GM12873 (cell line): ENCODE results near the gene ST6GALNAC2.

Source experiments
- TF ChIP-seq, protein P1 (sequence below): IDR thresholded peaks from 2 replicates; pipeline ENCODE4 v1.5.1; 2012; ENCODE audit warnings: low read depth, mild to moderate bottlenecking, moderate library complexity, low read length, control low read depth; ENCODE audit not compliant: insufficient read depth; ENCODE audit errors: missing control alignments

The ST6GALNAC2 gene

DNA sequence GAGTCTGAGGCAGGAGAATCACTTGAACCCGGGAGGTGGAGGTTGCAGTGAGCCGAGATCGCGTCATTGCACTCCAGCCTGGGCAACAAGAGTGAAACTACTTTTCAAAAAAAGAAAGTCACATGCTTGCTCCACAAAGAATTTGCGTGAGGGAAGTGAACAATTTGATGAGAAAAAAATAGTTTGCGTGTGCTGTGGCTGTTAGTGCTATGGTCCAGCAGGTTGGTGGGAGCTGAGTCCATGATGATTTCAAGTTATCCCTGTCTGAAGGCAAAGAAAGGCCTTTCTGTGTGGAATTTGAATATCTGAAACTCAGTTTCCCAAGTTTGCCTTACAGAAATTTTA, 24.8 kb downstream of the ST6GALNAC2 start:
- TF ChIP-seq, protein P1, sequence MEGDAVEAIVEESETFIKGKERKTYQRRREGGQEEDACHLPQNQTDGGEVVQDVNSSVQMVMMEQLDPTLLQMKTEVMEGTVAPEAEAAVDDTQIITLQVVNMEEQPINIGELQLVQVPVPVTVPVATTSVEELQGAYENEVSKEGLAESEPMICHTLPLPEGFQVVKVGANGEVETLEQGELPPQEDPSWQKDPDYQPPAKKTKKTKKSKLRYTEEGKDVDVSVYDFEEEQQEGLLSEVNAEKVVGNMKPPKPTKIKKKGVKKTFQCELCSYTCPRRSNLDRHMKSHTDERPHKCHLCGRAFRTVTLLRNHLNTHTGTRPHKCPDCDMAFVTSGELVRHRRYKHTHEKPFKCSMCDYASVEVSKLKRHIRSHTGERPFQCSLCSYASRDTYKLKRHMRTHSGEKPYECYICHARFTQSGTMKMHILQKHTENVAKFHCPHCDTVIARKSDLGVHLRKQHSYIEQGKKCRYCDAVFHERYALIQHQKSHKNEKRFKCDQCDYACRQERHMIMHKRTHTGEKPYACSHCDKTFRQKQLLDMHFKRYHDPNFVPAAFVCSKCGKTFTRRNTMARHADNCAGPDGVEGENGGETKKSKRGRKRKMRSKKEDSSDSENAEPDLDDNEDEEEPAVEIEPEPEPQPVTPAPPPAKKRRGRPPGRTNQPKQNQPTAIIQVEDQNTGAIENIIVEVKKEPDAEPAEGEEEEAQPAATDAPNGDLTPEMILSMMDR, result no peak

DNA sequence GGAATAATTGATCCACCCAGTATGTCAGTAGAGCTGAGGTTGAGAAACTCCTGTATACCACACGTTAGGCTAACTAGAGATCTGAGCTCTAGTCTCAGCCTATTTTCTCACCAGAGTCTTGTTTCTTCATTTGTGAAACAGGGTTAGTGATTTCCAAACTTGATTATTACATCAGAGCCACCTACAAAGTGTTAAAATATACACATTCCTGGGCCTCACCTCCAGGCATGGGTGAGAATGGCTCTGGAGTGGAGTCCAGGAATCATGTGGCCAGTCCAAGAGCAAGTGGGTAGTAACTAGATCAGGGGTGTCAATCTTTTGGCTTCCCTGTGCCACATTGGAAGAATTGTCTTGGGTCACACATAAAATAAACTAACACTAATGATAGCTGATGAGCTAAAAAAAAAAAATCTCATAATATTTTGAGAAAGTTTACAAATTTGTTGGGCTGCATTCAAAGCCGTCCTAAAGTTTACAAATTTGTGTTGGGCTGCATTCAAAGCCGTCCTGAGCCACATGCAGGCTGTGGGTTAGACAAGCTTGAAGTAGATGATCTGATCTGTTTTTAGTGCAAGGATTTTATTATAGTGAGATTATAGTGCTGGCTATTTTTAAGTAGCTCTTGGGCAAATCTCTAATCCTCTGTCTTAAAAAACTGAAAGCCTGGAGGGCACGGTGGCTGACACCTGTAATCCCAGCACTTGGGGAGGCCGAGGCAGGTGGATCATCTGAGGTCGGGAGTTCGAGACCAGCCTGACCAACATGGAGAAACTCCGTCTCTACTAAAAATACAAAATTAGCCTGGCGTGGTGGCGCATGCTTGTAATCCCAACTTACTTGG, 25.4 kb downstream of the ST6GALNAC2 start:
- TF ChIP-seq, protein P1, result no peak

DNA sequence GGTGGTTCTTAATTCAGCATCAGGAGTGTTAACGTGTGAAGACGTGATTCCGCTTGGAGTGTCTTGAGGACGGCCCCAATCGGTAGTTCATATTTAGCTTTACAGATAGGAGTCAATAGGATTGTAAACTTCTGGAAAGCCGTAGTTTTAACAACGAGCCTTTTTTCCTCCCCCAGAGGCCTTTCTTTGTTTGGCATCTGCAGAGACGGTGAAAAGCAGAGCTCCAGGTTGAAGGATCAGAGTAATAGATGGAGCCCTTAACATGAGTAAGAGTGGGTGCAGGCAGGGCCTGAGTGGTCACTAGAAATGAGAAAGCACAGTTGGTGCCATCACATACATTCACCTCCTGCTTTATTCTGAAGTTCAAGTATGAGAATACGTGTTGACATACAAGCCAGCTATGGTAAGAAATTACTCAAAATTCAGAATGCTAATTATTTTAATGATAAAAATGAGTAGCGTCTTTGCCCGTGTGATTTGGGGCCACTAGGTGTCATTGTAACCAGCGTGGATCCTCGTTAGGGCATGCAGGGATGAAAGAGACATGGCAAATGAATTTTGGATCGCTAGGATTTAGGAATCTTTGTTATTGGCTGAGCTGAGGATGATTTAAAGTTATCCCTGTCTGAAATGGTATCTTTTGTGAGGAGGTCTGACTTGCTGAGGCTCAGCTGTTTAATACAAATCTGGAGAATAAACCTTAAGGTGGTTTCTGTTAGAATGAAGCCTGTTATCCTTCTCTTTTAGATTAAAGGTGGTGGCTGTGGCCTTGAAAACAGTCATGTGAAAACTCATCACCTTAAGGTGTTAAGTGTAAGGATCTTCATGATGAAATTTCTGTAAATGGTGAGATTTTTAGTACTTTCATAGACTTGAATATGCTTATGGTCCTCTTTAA, 27.2 kb downstream of the ST6GALNAC2 start:
- TF ChIP-seq, protein P1, result peak; percentile 49

DNA sequence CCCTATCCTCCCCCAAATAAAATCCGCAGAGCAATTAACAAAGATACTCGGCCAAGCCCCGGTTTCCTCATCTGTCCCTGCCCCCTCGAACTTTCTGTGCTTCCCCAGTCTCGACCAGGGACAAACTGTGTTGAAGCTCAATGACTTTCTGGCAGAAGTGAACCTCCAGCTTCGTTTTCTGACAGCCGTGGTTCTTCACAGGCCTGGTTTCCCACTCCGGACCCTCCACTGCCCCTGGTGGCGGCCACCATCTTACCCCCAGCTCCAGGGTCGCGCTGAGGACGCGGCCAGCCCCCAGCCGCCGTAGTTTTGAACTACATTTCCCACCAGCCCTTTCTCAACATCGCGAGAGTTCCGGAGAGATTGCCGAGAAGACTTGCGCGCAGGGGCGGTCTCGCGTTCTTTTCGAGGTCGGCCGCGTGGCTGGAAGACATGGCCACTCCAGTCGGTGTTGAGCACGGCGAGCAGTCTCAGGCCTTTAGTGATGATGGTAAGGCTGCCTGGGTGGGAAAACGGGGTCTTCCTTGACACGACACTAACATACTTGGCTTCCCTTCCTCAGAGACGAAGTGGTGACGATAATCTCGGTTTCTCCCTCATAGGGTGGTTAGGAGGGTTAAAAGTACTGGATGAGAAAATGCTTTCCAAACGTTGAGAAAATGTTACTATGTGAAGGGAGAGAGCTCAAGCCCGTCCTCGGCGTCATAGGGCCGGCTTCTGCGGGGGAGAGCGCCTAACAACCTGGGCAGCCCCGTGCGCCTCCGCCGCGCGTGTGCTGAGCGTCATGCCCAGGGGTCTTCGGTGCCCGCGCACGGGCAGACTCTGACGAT, 28.1 kb downstream of the ST6GALNAC2 start:
- TF ChIP-seq, protein P1, result peak; percentile 74

DNA sequence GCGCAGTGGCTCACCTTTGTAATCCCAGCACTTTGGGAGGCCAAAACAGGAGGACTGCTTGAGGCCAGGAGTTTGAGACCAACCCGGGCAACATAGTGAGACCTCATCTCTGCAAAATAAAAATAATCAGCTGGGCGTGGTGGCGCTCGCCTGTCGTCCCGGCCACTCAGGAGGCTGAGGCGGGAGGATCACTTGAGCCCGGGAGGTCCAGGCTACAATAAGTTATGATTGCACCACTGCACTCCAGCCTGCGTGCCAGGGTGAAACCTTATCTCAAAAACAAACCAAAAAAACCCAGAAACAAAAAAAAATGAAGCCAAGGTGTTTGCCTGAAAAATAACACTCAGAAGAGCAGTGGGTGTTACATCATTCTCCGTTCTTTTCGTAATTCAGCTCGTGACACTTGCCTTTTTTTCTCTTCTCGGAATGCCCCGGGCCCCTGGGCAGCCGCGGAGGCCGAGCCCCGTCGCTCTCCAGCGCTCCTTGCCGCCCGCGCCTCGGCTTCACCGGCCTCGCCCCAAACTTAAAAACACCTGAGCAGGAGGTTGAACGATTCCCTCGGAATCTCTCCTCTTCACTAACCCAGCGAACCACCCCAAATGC, 28.8 kb downstream of the ST6GALNAC2 start:
- TF ChIP-seq, protein P1, result no peak

DNA sequence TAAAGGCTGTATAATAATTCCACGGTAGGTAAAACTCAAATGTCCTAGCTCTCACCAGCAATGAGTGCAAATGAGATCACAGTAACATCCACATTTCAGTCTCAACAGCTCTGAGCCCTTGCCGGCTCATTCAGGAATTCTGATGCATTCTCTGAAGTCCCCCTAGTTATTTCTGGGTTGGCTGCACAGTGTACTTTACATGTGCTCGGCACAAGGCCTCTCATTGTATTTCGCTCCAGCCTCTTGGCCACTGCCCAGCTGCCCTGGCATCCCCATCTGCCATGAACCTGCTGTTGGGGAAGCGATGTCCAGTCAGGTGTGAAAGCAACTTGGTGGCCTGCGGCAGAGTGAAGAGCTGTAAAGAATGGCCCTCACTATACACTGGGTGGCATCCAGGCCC, 31.5 kb downstream of the ST6GALNAC2 start:
- TF ChIP-seq, protein P1, result no peak
